Sigmoid colon (tissue), 4 donors: ENCODE data around the gene STS.

Source experiments
- CTCF ChIP-seq, 4 experiments: fragments of 450-650 bp in 3 of 4; fragments of 200-600 bp in 1 of 4; IDR thresholded peaks; one replicate each; pipeline ENCODE4 v1.5.1; 2016 to 2019; ENCODE audit warnings: antibody characterized with exemption in 4 of 4, mild to moderate bottlenecking in 3 of 4, moderate library complexity in 2 of 4
- POLR2A ChIP-seq, 2 donors: fragments of 450-650 bp; IDR thresholded peaks; one replicate each; pipeline ENCODE4 v1.6.1; 2016; ENCODE audit warnings: antibody characterized with exemption in 2 of 2, mild to moderate bottlenecking in 2 of 2, moderate library complexity in 2 of 2
- POLR2AphosphoS5 ChIP-seq, 4 donors: sonication (generic); formaldehyde crosslinking; IDR thresholded peaks; one replicate each; pipeline ENCODE4 v1.6.1; 2017; ENCODE audit warnings: antibody characterized with exemption in 4 of 4

- no peak for TF ChIP-seq CTCF (IDR thresholded peaks at IDR 0.05)
- TF ChIP-seq POLR2AphosphoS5 (IDR thresholded peaks at IDR 0.05) = no peak
- TF ChIP-seq POLR2A (IDR thresholded peaks at IDR 0.05) = no peak
These were observed 15.7 kb downstream of the STS start for GRCh38 chrX:7163146-7163677.
